ENCODE measurements around the gene DCT.

Gene DCT

DNA sequence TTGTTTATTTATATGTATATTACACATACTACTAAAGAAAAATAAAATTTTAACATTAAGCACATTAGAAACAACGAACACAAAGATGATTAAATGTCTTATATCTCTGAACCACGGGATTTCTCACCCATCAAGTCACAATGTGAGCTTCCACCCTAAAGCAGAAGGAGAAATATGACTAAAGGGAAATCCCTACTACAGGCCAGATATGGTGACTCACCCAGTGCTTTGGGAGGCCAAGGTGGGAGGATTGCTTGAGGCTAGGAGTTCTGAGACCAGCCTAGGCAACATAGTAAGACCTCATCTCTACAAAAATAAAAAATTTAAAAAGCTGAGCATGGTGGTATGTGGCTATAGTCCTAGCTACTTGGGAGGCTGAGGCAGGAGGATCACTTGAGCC lies 24.6 kb downstream of the DCT start:
- no peak for DNase-seq (ENCODE audit: low read depth in 2 of 2, low spot score in 1 of 2)

DNA sequence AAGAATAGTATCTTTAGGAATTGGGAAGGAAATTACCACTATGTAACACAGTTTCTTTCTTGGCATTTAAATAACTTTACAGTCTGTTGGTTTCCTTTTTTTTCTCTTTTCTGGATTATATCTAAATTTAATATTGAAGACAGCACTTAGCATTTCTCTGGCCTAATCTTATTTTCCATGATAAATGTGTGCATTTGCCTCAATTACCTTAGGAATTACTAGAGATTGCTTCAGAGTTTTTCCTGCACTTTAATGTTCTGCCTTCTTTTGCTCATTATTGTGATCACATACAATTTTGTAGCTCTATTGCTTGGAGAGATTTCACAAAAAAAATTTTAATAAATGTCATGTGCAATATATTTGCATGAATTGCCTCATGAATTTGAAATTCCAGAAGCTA lies 25.1 kb downstream of the DCT start:
- DNase-seq (ENCODE audit: low read depth in 2 of 2, low spot score in 1 of 2) = no peak

DNA sequence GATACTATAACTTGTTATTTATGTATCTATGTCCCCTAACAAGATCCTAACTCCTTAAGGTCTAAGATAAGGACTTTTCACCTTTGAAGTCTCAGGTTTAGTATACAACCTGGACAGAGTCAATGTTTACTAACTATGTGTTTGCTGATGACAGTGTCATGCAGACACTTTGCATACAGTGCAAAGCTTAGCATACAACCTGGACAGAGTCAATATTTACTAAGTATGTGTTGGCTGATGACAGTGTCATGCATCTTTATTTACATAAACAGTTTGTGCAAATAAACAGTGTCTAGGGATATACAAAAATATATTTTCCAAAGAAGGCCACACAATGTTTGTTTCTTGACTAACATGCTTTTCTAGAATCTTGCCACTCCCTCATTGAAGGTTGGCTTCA lies 34.7 kb downstream of the DCT start:
- DNase-seq (ENCODE audit: low read depth in 2 of 2, low spot score in 1 of 2) = no peak

DNA sequence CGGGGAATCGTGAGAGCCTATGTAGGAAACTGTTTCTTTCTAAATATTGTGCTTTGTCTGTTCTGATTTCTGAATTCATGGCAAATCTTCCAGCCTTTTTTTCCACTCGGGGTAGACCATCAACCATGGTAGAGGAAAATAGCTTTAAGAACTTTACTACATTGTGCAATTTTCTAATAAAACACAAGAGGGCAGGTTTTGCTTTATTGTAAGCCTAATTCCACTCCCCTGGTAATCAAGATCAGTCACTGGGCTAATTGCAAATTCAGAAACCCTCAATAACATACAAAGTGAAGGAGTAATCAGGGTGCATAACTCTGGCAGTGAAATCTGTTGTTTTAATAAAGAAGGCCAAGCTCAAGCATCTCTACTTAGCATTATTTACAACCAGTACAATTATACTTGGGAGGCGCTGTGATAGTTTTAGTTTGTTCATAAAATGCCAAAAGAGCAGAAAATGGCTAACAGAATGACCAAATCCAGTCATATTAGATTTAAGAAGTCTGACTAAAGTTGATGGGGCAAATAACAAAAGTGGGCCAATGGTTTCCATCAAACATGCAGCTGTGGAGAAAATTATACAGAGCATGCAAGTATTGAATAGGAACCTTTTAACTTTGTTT lies 43.8 kb downstream of the DCT start:
- DNase-seq (ENCODE audit: low read depth in 2 of 2, low spot score in 1 of 2) = no peak

DNA sequence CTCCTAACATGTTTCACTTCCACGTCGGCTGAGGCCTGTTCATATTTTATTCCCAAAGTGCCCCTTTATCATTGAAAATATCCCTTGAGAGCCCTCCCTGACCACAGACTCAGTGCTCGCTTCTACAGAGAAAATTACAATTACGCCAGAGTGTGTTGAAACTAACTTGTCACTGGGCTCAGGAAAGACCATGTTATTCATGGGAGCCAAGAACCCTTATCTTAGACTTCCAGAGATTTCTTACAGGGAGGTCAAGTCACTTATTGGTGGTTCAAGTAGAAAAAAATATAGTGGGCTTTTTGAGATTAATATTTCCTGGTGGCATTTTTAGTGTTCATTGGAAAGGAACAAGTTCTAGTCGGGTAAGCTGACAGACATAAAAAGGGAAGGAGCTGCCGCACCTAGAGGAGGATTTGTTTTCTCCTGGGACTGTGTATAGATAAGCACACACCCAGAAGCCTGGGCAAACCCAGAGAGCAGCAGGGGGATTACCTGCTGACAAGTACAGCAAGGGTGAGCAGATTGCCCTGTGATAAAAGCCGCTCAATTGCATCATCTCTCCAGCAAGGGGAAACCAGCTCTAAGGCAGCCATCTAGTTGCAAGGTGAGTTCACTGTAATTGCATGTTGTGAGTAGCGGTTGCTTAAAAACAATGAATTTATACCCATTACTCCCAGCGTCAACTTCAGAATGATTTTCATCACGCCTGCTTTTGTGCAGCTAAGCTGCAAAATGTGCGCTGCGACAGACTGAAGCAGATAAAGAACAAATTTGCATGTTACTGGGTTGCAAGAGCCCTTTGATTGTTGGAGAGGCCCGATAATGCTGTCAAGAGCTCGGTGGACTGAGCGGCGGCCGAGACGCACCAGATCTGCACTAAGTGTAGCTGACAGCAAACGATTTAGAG lies 46.2 kb downstream of the DCT start:
- no peak for DNase-seq (ENCODE audit: low read depth in 2 of 2, low spot score in 1 of 2)

DNA sequence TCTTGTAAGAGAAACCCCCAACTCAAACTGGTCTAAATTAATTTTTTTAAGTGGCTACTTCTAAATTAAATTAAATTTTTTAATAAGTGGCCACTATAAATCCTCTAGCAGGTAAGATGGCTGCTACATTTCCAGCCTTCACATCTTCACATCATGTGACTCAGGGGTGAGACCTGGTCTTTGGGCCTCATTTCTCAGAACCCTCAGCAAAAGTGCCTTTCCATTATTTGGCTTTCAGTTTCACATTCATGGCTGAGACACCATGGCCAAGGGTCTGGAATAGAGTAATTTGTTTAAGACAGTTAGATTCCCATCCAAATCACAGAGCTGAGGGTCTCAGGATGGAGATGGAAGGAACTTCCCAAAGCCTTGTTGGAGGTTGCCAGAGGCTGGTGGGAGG lies 47.5 kb downstream of the DCT start:
- DNase-seq (ENCODE audit: low read depth in 2 of 2, low spot score in 1 of 2) = no peak

DNA sequence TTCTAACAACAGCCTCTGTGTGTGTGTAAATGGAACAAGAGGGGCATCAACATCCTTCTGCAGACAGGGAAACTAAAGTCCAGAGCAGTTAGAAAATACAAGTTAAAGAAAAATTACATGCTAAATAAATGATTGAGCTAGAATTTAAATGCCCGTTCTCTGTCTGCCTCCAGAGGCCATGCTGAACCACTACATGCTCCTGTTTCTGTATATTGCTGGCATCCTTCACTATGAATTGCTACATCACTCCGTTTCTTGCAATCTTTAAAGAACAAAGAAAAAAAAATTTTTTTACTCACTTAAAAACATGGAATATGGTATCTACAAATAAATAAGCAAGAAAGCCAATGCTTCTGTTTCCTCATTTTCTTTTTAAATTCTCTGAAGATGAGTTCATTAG lies 47.9 kb downstream of the DCT start:
- no peak for DNase-seq (ENCODE audit: low read depth in 2 of 2, low spot score in 1 of 2)

DNA sequence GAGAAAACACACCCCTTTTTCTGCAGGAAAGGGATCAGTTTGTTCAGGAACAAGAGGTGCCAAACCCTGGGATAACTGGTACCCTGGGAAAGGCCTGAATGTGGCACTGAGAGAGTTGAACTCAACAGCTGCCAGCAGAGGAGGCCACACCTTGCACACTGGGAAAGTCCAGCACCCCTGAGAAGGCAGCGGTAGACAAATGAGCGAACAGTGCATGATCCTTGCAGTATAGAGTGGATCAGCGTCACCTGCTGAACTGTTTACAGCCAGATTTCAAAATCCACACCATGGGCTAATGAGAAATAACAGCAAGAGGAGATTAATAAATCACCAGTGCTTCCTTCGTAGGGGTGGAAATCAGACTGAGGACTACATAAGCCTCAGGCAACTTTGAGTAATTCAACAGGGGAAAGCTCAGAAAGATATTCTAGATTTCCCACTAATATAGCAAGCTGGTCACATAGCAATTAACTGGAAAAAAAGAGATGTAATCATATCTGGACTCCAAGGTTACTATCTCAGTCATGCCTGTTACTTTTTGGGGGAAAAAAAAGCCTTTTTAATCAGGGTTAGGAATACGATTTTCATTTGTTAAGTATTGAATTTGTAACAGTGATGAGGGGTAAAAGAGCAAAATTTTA lies 52.0 kb downstream of the DCT start:
- DNase-seq (ENCODE audit: low read depth in 2 of 2, low spot score in 1 of 2) = no peak

DNA sequence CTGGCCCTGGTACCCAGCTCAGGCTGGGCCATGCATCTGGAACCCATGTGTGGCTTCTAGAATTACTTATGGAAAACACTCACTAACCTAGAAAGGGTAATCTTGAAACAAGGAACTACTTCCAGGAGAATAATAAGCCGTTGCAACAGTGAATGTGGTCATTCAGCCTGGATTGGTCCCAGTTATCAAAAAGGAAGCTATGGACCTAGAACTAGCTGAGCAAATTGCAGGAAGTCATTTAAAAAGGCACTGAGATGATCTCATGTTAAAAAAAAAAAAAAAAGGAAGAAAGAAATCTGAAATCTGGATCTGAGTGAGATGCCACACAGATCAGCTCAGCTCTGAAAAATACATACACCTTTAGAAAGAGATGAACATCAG lies 59.6 kb downstream of the DCT start:
- DNase-seq (ENCODE audit: low read depth in 2 of 2, low spot score in 1 of 2) = no peak

DNA sequence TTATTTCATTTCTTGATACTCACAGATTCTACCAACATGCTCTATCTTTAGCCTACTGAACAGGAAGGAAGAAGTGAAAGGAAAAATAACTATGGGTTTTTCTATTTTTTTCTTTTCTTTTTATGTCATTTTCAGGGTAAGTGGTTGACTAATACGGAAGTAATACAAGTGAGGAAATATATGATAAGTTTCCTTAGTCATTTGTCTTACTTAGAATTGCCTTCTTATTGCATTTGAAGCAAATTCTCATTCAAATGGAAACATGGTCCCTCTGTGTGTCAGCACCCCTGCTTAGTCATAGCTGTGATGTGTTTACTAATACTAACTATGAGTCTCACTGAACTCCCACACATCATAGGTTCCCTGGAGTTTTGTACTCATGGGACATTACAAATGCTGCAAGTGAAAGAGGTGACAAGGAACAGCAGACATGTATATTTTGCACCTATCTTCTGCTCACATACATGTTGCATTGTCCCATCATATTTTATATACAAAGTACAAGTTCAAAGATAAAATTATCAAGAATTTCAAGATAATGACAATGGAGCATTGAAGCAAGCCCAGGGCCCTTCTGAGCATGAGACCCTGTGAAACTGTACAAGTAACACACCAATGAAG lies 60.1 kb downstream of the DCT start:
- no peak for DNase-seq (ENCODE audit: low read depth in 2 of 2, low spot score in 1 of 2)

DNA sequence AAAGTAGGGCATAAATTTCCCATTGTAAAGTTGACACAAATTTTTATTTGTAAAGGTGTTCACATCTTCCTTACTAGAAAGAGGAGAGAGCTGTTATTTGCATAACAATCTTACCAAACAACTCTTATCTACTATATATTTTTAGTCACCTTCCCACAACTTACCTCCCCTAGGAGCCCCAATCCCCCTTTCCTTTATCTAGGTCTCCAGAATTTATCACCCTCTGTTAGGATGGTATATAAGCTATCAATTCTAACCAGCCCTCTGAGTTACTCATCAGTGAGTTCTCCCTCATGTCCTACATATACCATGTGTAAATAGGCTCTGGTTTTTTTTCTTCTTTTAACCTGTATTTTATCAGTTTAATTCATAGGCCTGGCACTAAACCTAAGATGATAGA lies 62.2 kb downstream of the DCT start:
- DNase-seq (ENCODE audit: low read depth in 2 of 2, low spot score in 1 of 2) = no peak

DNA sequence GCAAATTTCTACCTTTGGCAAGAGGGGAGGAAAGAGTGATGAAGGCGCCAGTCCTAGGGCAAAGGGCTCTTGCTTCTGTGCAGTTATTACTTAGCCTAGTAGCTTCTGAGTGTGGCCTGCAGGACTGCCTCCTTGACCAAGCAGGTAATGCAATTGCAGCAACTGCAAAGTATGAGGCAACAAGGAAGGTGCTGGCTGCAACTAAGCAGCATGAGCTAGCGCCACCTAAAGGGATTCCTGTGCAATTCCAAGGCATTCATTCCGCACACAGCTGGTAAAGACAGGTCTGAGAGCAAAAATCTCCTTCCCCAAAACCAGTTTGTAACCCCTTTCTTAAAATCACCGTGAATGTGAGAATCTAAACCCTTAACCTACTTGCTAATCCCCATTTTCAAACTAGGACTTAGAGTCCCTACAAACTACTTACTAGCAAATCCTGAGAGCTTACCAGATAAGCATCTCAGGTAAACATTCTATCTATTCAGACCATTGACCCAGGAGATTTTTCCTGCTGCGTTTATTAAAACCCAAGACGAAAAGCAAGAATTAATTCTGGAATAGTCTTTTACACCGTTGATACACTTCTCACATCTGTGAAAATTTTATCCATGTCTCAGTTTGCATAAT lies 62.9 kb downstream of the DCT start:
- DNase-seq (ENCODE audit: low read depth in 2 of 2, low spot score in 1 of 2) = no peak

DNA sequence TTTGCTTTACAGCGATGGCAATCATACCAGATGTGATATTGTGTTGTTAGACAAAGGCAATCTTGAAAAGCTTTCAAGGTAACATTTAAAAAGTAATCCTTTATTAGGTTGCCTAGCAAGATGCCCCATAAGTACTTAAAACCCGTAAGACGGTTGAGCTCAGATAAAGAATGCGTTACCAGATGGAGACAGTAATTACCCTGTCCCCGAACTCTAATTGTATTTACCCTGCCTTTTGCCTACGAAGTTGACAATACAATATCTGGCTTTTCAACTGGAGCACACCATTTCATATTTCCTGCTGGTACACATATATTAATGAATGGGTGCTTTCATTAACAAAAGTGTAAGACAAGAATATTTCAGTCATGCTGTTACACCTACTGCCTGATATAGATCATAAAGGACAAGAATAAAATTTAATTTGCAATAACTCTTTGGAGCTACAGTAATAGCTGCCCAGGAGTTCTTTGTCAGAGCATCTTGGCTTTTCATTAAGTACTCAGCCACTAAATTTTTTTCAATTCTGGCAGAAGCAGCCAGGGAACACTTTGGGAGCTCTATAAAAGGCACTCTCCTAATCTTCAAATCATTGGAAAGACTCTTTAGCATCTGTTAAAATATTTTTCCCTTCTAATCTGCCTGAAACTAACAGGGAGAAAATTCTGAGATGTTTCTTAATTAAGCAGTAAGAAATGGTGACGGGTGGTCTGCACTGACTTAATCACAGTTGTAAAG lies 63.8 kb downstream of the DCT start:
- no peak for DNase-seq (ENCODE audit: low read depth in 2 of 2, low spot score in 1 of 2)

DNA sequence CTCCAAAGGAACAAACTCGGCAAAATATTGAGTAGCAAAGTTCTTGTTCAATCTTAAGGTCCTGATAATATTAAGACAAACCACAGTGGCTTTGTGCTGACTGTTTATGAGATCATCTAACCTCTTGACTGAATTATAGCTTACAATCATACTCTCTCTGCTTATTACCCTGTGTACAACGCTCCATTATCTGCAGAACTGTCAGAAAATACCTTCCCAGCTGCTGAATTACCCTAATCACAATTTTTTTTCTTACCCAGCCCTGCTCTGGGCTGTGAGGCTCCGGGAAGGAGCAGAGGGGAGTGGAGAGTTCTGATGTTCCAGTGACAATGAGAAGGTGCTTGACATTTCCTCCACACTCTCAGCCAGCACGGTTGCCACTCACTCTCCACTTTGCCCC lies 64.8 kb downstream of the DCT start:
- no peak for DNase-seq (ENCODE audit: low read depth in 2 of 2, low spot score in 1 of 2)

DNA sequence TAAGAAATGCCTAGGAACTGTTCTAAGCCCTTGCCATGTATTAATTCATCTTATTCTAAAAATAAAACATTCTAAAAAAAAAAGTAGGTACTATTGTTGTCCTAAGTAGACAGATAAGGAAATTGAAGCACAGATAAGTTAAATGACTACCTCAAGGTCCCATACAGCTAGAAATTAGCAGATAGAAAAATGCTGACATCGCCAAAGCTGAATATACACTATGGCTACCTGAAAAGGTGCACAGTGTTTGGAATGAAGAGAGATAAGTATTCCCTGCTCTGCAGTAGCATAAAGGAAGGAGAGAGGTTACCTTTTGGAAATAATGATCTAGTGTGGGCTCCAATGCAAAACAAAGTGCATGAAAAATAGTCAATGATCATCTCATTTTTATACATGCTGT lies 65.3 kb downstream of the DCT start:
- no peak for DNase-seq (ENCODE audit: low read depth in 2 of 2, low spot score in 1 of 2)

DNA sequence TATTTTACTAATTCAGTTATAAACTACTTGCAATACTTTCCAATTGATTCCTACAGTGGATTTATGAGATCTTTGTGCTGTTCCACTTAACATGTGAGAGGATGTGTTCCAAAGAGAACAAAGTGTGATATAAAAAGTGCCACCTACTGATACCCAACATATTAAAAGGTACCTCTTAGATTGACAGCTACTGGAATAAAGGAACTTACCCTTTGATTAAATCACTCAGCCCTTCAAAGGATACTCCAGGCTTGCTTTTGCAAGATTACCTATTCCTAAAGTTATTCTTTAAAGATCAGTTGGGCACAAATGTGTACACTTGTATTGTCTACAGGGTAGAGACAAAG lies 65.9 kb downstream of the DCT start:
- DNase-seq (ENCODE audit: low read depth in 2 of 2, low spot score in 1 of 2) = no peak

DNA sequence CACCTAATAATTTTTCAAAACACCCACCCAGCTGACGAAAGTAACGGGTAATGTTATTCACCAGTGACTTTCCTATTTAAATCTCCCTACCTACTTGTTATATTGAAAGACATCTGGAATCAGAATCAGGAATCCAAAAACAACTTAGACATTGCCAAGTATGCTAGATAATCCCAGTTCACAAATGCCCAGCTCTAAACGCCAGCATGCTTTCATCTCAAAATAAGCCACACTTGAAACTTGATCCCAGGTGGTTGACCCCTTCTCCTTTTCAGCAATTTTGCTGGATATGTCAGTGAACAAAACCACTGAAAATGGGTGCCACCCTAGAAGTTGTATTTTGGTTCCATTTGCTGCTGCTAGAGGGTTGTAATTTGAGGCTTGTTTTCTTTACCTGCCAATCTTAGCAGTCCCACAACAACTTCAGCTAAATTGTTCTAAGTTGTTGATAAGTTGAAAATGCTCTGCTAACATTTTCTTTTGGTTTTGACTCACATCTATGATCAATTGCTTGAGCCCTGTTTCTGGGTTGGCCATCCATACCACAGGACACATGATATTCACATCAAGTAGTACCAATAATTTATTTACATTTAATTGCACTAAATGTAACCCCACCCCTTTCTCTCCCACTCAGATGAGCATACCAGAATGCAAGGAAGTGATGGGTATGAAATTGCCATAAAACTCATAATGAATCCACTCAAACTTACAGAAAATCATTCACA lies 66.4 kb downstream of the DCT start:
- DNase-seq (ENCODE audit: low read depth in 2 of 2, low spot score in 1 of 2) = no peak

DNA sequence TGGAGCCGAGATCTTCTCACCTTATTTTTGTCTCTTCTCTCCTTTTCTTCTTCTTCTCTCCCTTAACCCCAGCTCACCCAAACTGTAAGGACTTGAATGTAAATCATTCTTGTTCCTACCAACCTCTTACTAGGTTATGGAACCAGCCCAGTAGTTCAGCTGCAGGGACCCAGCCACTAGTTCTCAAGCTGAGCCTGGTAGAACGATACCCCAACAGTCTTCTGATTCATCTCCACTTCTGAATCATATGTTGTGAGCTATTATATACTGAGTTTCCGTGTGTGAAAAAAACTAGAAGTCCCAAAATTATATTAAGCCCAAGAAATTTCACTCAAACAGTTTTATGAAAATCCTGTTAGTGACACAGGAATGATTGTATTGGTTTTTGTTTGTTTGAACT lies 67.7 kb downstream of the DCT start:
- DNase-seq (ENCODE audit: low read depth in 2 of 2, low spot score in 1 of 2) = no peak

DNA sequence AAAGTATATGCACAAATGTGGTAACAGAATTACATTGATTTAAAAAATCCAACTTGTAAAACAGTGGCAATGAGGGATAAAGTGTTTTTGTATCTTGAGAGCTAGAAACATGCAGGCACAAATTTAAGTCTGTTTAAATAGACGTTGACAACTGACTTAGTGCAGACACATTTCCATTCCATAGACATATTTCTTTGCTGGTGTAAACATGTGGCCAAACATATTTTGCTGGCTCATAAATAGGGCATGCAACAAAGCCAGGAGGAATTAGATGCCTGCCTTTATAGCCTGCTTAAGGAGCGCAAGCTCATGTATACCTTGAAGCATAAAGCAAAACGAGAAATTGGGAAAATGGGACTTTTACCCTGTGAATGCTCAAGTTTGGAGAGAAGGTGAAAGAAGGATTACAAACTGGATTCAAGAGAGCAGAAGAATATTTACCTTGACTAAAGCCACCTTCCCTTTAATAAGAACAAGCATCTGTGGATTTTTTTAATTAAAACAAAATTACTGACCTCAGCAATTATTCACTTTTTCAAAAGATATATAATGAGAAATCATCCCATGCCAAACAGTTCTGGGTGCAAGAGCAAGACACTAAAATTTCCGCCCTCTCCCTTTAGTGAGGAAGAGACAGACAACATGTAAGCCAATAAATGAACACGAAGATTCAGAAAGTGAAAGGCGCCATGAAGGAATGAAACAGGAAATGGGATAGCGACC lies 71.0 kb downstream of the DCT start:
- DNase-seq (ENCODE audit: low read depth in 2 of 2, low spot score in 1 of 2) = no peak

DNA sequence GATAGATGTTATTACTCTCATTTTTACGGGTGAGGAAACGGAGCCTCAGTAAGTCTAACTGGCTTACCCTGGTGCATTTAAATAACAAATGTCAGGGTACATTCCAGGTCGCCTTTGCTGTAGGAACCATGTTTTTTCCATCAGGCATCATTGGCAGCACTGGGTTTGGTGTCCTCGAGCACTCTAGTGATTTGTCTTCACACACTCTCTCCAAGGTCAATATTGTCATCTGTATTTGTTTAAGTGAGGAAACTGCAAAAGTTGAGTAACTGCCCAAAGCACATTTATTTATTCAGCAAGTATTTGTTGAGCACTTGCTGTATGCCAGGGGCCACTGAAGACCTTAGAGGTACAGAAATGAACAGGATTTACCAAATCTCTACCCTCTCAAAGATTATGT lies 78.6 kb downstream of the DCT start:
- no peak for DNase-seq (ENCODE audit: low read depth in 2 of 2, low spot score in 1 of 2)
